K562 (cell line): ENCODE results near the gene ETV4.

Source experiments
- ELK1 ChIP-seq: sonication (generic); formaldehyde crosslinking; IDR thresholded peaks from 2 replicates; pipeline ENCODE4 v1.8.1; 2022; ENCODE audit warnings: missing genetic modification reagents
- ZBTB17 ChIP-seq: fragments of 450-650 bp; formaldehyde crosslinking; IDR thresholded peaks from 2 replicates; pipeline ENCODE4 v1.4.0; 2020; ENCODE audit warnings: mild to moderate bottlenecking
- ZBTB33 ChIP-seq: sonication (generic); formaldehyde crosslinking; IDR thresholded peaks from 2 replicates; pipeline ENCODE4 v1.8.1; 2023; ENCODE audit warnings: mild to moderate bottlenecking, missing genetic modification reagents

- no peak for TF ChIP-seq ZBTB33 (CRISPR knock-in tag)
- no peak for TF ChIP-seq ELK1 (CRISPR knock-in tag)
- no peak for TF ChIP-seq ZBTB17
These were observed 15.1 kb downstream of the ETV4 start for GRCh38 chr17:43531082-43531378.
